ENCODE measurements around the gene ATP1A3. TPM values are rescaled to one million over a fixed set of nuclear protein-coding genes. Genes with fewer than 3 reads are reported as not detected.

The ATP1A3 gene
- total RNA-seq, 1 experiment from 2014 or later: 34.7 TPM

DNA sequence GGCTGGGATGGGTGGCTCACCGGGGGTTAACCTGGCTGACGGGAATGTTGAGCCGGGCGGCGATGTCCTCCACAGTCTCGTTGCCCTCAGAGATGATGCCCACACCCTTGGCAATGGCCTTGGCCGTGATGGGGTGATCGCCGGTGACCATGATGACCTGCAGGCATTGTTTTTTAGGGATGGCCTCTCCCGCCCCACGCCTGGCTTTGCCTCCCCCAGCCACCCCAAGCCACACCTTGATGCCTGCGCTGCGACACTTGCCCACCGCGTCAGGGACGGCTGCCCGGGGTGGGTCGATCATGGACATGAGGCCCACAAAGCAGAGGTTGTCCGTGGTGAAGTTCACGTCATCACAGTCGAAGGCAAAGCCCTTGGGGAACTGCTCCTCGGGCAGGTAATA is 16.1 kb downstream of the ATP1A3 start:
- Histone ChIP-seq H3K36me3 (ENCODE audit: control insufficient read depth in 1 of 2, insufficient read depth in 2 of 2, low read length in 2 of 2) (no peaks in the 10 kb centered on the region; a peak in 1 of 4 replicates), H3K9ac (ENCODE audit: low read length) (no peak overlapping the region), H3K4me3 (replicated peaks in 1 of 2; ENCODE audit: low read depth in 1 of 2, low read length in 2 of 2) (no peak overlapping the region), H3K4me2 (ENCODE audit: low read length) (no peak overlapping the region), H3K9me2 (ENCODE audit: insufficient read depth) (no peaks in the 10 kb centered on the region), H3K9me3 (ENCODE audit: control insufficient read depth in 1 of 2, insufficient read depth in 1 of 2, low read depth in 1 of 2, low read length in 2 of 2) (no peaks in the 10 kb centered on the region), H3K4me1 (ENCODE audit: control insufficient read depth in 1 of 2, insufficient read depth in 2 of 2, low read length in 2 of 2) (no peaks in the 10 kb centered on the region), H2AFZ (ENCODE audit: low read depth, low read length, poor library complexity, severe bottlenecking) (no peak overlapping the region), H3K27me3 (ENCODE audit: insufficient read depth, low read length) (no peaks in the 10 kb centered on the region), H3K27ac (ENCODE audit: low read depth, low read length) (no peak overlapping the region), H4K20me1 (ENCODE audit: insufficient read depth) (no peaks in the 10 kb centered on the region), H3K79me2 (ENCODE audit: insufficient read depth, low read length) (no peaks in the 10 kb centered on the region)
- BruUV-seq (replicated peaks): no TSS peak
- no peak for TF ChIP-seq CTCF (IDR thresholded peaks at IDR 0.05 in 2 of 3, conservative IDR thresholded peaks at IDR 0.05 in 1 of 3; ENCODE audit: borderline replicate concordance in 1 of 3, insufficient read depth in 1 of 3, low read depth in 2 of 3, low read length in 2 of 3)
- no peak for TF ChIP-seq MAX (IDR thresholded peaks at IDR 0.05)
- no peak for TF ChIP-seq SRF (IDR thresholded peaks at IDR 0.05; ENCODE audit: low read depth)
- no peak for TF ChIP-seq POLR2A (IDR thresholded peaks at IDR 0.05; ENCODE audit: borderline replicate concordance, extremely low read depth, insufficient read depth, insufficient read length)
- TF ChIP-seq RAD21 (IDR thresholded peaks at IDR 0.05; ENCODE audit: low read depth): no peak
- no peak for TF ChIP-seq YY1 (IDR thresholded peaks at IDR 0.05; ENCODE audit: extremely low read depth, insufficient replicate concordance, low read depth, low read length)
- TF ChIP-seq CEBPB (IDR thresholded peaks at IDR 0.05; ENCODE audit: low read depth): no peak
- no peak for TF ChIP-seq SIN3A (IDR thresholded peaks at IDR 0.05; ENCODE audit: low read depth)
- TF ChIP-seq, protein P1, sequence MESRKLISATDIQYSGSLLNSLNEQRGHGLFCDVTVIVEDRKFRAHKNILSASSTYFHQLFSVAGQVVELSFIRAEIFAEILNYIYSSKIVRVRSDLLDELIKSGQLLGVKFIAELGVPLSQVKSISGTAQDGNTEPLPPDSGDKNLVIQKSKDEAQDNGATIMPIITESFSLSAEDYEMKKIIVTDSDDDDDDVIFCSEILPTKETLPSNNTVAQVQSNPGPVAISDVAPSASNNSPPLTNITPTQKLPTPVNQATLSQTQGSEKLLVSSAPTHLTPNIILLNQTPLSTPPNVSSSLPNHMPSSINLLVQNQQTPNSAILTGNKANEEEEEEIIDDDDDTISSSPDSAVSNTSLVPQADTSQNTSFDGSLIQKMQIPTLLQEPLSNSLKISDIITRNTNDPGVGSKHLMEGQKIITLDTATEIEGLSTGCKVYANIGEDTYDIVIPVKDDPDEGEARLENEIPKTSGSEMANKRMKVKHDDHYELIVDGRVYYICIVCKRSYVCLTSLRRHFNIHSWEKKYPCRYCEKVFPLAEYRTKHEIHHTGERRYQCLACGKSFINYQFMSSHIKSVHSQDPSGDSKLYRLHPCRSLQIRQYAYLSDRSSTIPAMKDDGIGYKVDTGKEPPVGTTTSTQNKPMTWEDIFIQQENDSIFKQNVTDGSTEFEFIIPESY (IDR thresholded peaks at IDR 0.05; ENCODE audit: extremely low read depth, insufficient replicate concordance, low read length): no peak
- TF ChIP-seq ZFX (IDR thresholded peaks at IDR 0.05): no peak
- TF ChIP-seq EZH2phosphoT487 (IDR thresholded peaks at IDR 0.05; ENCODE audit: borderline replicate concordance): no peak
- TF ChIP-seq CBX3 (IDR thresholded peaks at IDR 0.05; ENCODE audit: low read depth): no peak
- TF ChIP-seq POLR2AphosphoS5 (IDR thresholded peaks at IDR 0.05; ENCODE audit: low read depth, low read length): no peak
- TF ChIP-seq SP1 (IDR thresholded peaks at IDR 0.05; ENCODE audit: low read depth): no peak
- TF ChIP-seq ELF1 (IDR thresholded peaks at IDR 0.05; ENCODE audit: borderline replicate concordance, low read depth): no peak
- no peak for TF ChIP-seq EZH2 (IDR thresholded peaks at IDR 0.05)
- ChIA-PET RAD21 (ENCODE audit: low non-redundant PET in 1 of 2, low total read pairs in 2 of 2, uncharacterized antibody in 2 of 2, unreplicated experiment in 2 of 2) (no interaction called here), CTCF (no interaction called here), POLR2A (no interaction called here)
- intact Hi-C loops (cut with micrococcal nuclease): no loop called here
- DNase-seq (ENCODE audit: low read depth, low spot score) (no peak), ATAC-seq (no peak)
